Urinary bladder (tissue), 4 donors: ENCODE results near the gene CEP95. TPM values are rescaled to one million over a fixed set of nuclear protein-coding genes. Genes with fewer than 3 reads are reported as not detected.

Experiments
- DNase-seq: peaks from one replicate; pipeline ENCODE4 v3.0.0-alpha.2; 2015; ENCODE audit errors: extremely low spot score
- H3K27ac ChIP-seq: one replicate; pipeline ENCODE4 v1.5.1; 2013; ENCODE audit warnings: low read depth, mild to moderate bottlenecking, moderate library complexity
- H3K36me3 ChIP-seq: one replicate; pipeline ENCODE4 v1.6.1; 2013; ENCODE audit warnings: mild to moderate bottlenecking, moderate library complexity; ENCODE audit not compliant: insufficient read depth
- H3K4me1 ChIP-seq: one replicate; pipeline ENCODE4 v1.6.1; 2013; ENCODE audit warnings: mild to moderate bottlenecking, moderate library complexity; ENCODE audit not compliant: insufficient read depth
- H3K4me3 ChIP-seq: one replicate; pipeline ENCODE4 v1.5.1; 2013; ENCODE audit warnings: low read depth, low read length
- WGBS: extraction: QIAGEN DNeasy Blood & Tissue Kit; methylation state at CpG from one replicate; pipeline ENCODE4 v1.1.7; 2013; 5-methylcytosine and 5-hydroxymethylcytosine counted together
- polyA plus RNA-seq: library from polyadenylated mRNA; stranded (reverse); fragments of 200-250 nt; gene quantifications from one replicate; pipeline ENCODE4 v1.2.3, GENCODE V29; 2013
- total RNA-seq: library from RNA; depleted of rRNA; stranded (reverse); fragments of >200 nt; gene quantifications from one replicate; pipeline ENCODE4 v1.2.3, GENCODE V29; 2014
- donor health status: healthy with polysubstance abuse.
- donor health status: healthy.

CEP95 gene
- total and polyA plus RNA-seq, 2 donors: 26.7 to 105 TPM

DNA sequence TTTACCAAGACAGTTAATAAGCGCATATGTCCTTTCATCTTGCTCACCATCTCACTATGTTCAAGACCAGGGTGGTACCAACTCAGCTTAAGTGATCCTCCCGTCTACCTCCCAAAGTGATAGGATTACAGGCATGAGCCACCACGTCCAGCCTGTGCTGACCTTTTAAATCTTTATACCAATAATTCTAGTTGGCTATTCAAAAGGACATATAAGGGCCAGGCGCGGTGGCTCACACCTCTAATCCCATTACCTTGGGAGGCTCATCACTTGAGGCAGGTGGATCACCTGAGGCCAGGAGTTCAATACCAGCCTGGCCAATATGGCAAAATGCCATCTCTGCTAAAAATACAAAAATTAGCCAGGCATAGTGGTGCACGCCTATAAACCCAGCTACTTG lies 2.4 kb downstream of the CEP95 start:
- H3K4me1 ChIP-seq: no peaks in the 10 kb centered on the region
- no peak overlapping the region for H3K4me3 ChIP-seq
- no peak for DNase-seq
- no peak overlapping the region for H3K27ac ChIP-seq
- WGBS: 83% methylated on average over 6 of the region's 6 CpGs
- no peaks in the 10 kb centered on the region for H3K36me3 ChIP-seq

DNA sequence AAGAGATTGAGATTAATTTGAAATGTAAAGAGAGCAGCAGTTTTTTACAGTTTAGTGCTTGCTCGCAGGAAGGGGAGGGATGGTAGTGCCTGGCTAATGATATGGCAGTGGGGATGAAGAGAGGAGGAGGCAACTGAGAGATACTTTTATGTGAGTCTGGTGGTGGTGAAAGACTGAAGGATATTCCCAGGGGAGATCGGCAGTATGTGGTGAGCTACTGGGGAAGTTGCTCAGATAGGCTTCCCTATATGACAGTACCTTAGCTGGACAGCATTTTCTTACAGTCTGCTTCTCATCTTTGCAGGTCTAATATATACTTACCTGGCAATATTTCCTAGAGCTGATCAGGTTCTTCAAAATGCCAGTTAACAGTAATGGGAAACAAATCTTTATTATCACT lies 8.6 kb downstream of the CEP95 start:
- no peaks in the 10 kb centered on the region for H3K4me1 ChIP-seq
- H3K4me3 ChIP-seq: no peak overlapping the region
- H3K27ac ChIP-seq: no peak overlapping the region
- 82% methylated on average over 2 of the region's 2 CpGs for WGBS
- peaks cover 11% of the 10 kb centered on the region for H3K36me3 ChIP-seq
- no peak for DNase-seq

DNA sequence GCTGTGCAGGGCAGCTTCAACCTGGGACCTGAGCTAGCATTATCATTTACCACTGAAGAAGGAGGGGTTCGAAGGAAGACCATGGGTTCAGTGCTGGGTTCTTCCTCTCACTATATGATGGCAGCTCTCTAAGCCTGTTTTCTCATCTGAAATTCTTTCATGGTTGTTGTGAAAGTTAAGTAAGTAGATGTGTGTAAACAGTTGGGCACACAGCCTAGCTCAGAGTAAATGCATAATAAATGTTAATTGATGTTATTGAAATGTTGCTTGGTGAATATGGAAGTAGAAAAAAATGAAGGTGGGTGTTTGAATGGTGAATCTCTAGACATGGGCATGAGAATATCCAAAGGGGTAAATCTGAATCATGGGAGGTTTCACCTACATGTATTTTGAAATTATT lies 9.1 kb downstream of the CEP95 start:
- Histone ChIP-seq H3K4me3 (no peak overlapping the region), H3K36me3 (peaks cover 11% of the 10 kb centered on the region), H3K27ac (no peak overlapping the region), H3K4me1 (no peaks in the 10 kb centered on the region)
- 96% methylated on average over 1 of the region's 1 CpG for WGBS
- DNase-seq: no peak

DNA sequence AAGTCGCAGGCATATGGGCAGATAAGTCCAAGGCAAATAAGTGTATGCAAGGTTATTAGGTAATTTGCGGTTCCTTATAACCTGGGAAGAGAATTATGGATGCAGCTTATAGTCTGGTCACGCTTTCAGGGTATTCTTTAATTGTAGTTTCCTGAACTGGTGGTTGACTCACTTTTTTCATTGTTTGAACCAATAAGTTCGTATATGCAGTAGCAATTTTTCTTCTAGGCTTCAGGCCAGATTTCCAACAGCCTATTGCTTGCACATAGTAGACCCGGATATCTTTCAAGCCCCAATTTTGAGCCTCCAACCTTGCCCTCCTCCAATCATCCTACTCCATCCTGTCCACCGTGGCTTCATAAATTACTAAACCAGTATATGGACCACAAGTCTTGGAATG lies 12.8 kb downstream of the CEP95 start:
- no peaks in the 10 kb centered on the region for H3K4me1 ChIP-seq
- H3K4me3 ChIP-seq: no peak overlapping the region
- H3K27ac ChIP-seq: no peak overlapping the region
- 94% methylated on average over 6 of the region's 6 CpGs for WGBS
- no peak for DNase-seq
- H3K36me3 ChIP-seq: peaks cover 11% of the 10 kb centered on the region

- Histone ChIP-seq H3K4me1 (no peaks in the 10 kb centered on the region), H3K27ac (no peak overlapping the region), H3K36me3 (peaks cover 11% of the 10 kb centered on the region), H3K4me3 (no peak overlapping the region)
- DNase-seq: no peak
- WGBS: 96% methylated on average over 6 of the region's 6 CpGs
Observed at GRCh38 chr17:64520359-64520758, 13.6 kb downstream of the CEP95 start.

GRCh38 chr17:64527914-64528313 lies 21.1 kb downstream of the CEP95 start:
- H3K4me3 ChIP-seq: no peak overlapping the region
- H3K36me3 ChIP-seq: peaks cover 6% of the 10 kb centered on the region
- no peak overlapping the region for H3K27ac ChIP-seq
- DNase-seq: no peak
- WGBS: 93% methylated on average over 2 of the region's 2 CpGs
- H3K4me1 ChIP-seq: no peaks in the 10 kb centered on the region

DNA sequence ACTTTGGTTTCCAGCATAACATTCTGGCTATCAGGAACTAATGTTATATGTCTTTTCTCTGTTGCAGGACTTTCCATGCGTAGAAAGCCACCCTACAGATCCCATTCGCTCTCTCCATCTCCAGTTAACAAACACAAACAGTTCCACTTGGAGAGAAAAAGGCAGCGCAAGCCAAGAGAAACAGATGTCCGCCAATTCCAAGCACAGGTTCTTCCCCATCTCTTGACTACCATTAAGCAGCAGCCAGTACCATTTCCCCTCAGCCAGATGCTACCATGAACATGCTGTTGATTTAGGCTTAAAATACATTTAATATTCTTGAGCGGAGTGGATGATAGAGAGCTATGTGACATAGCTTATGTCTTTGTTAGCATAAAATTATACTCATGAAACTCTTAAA lies 22.4 kb downstream of the CEP95 start:
- no peak overlapping the region for H3K27ac ChIP-seq
- H3K36me3 ChIP-seq: peaks cover 6% of the 10 kb centered on the region
- no peak overlapping the region for H3K4me3 ChIP-seq
- 97% methylated on average over 5 of the region's 5 CpGs for WGBS
- no peak for DNase-seq
- H3K4me1 ChIP-seq: no peaks in the 10 kb centered on the region

GRCh38 chr17:64531955-64532371 lies 25.2 kb downstream of the CEP95 start:
- Histone ChIP-seq H3K4me1 (no peaks in the 10 kb centered on the region), H3K36me3 (peaks cover 4% of the 10 kb centered on the region), H3K27ac (no peak overlapping the region), H3K4me3 (no peak overlapping the region)
- no peak for DNase-seq
- WGBS: 80% methylated on average over 5 of the region's 5 CpGs

GRCh38 chr17:64532409-64532808 lies 25.6 kb downstream of the CEP95 start:
- Histone ChIP-seq H3K4me1 (no peaks in the 10 kb centered on the region), H3K36me3 (peaks cover 4% of the 10 kb centered on the region), H3K27ac (no peak overlapping the region), H3K4me3 (no peak overlapping the region)
- no peak for DNase-seq
- WGBS: 92% methylated on average over 5 of the region's 5 CpGs

DNA sequence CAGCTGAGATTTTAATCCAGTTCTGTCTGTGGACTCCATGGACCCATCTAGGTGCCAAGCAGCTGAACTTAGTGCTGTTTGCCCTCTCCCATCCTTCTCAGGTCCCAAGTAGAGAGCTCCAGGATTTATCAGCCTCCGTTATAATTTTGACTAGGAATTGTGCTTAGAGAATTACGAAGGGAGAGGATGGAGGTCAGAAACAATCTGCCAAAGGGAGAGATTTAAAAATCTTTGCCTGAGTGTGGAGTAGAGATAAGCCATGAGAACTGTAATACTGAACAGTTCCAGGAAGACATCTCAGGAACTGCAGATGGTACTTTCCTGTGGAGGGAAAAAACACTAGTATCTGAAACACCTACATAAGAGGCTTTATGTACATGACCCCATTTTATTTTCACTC lies 27.0 kb downstream of the CEP95 start:
- Histone ChIP-seq H3K4me1 (no peaks in the 10 kb centered on the region), H3K27ac (no peak overlapping the region), H3K4me3 (no peak overlapping the region), H3K36me3 (peaks cover 3% of the 10 kb centered on the region)
- no peak for DNase-seq
- WGBS: 86% methylated on average over 2 of the region's 2 CpGs

DNA sequence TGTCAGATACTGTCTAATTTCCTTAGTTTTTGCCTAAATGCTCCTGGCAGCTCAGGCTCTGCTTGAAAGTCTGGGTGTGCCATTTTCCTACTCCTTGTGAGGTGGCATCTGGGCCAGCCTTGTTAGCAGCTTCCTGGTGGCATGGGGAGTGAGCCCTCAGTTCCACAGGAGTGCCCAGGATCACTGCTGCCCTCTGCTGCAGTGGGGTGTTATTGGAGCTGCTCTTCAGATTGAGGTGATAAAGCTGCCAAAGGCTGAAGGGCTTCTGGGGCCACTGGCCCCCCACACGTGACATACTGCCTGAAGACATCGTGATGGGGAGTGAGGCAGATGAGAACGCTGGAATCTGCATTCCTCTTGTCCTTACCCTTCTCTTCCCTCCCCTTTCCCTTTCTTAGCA lies 27.4 kb downstream of the CEP95 start:
- no peak overlapping the region for H3K4me3 ChIP-seq
- WGBS: 81% methylated on average over 3 of the region's 3 CpGs
- H3K4me1 ChIP-seq: no peaks in the 10 kb centered on the region
- H3K27ac ChIP-seq: no peak overlapping the region
- H3K36me3 ChIP-seq: peaks cover 4% of the 10 kb centered on the region
- no peak for DNase-seq

- WGBS: 69% methylated on average over 6 of the region's 6 CpGs
- no peaks in the 10 kb centered on the region for H3K4me1 ChIP-seq
- H3K27ac ChIP-seq: no peak overlapping the region
- no peak for DNase-seq
- H3K4me3 ChIP-seq: no peak overlapping the region
- peaks cover 2% of the 10 kb centered on the region for H3K36me3 ChIP-seq
Observed at GRCh38 chr17:64535357-64535756, 28.6 kb downstream of the CEP95 start.

- no peak for DNase-seq
- H3K36me3 ChIP-seq: peaks cover 2% of the 10 kb centered on the region
- WGBS: 85% methylated on average over 2 of the region's 2 CpGs
- no peak overlapping the region for H3K4me3 ChIP-seq
- no peaks in the 10 kb centered on the region for H3K4me1 ChIP-seq
- H3K27ac ChIP-seq: no peak overlapping the region
Observed at GRCh38 chr17:64536913-64537312, 30.1 kb downstream of the CEP95 start.

DNA sequence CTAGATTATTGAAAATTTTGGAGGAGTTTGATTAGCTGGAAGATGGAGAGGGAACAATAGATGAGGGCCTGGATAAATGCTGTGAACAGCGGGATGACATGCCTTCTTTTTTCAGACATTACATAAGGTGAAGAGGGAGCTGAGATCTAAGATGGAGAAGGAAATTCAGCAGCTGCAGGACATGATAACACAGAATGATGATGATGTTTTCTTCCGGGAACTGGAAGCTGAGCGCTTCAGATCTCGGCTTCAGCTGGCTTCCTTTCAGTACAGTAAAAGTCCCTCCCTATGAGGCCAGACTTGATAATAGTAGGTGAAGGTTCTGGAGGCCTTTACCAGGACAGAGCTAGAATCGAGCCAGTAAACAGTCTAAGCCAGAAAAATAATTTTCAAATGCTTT lies 30.7 kb downstream of the CEP95 start:
- 76% methylated on average over 5 of the region's 5 CpGs for WGBS
- Histone ChIP-seq H3K4me1 (no peaks in the 10 kb centered on the region), H3K36me3 (peaks cover 3% of the 10 kb centered on the region), H3K4me3 (no peak overlapping the region), H3K27ac (no peak overlapping the region)
- DNase-seq: no peak

DNA sequence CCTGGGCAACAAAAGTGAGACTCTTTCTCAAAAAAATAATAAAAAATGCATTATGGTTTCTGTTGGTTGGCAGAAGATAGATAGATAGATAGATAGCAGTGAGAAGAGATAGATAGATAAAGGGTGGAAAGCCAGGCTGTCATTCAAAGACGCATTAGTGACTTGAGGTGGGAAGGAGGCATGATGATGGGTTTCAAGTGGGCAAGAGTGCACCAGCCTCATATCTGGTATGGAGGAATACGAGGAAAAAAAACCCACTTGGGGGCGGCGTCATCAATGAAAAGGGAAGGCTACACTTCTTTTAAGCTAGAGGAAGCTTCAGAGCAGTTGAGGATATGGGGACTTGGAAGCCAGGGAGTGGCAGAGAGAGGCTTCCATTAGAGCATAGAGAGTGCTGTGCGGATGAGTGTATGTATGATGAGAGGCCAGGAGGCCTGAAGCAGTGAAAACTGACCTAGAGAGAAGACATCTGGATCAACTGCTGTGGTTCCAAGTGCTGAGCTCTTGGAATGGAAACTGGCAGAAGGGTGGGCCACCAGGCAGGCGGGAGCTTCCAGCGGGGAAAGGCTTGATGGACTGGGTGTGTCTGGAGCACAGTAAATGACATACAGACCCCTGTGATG lies 31.8 kb downstream of the CEP95 start:
- peaks cover 4% of the 10 kb centered on the region for H3K36me3 ChIP-seq

More for the DNA sequence above, 31.8 kb downstream of the CEP95 start:
- 74% methylated on average over 7 of the region's 7 CpGs for WGBS
- no peak overlapping the region for H3K27ac ChIP-seq
- H3K4me3 ChIP-seq: no peak overlapping the region
- no peak for DNase-seq
- no peaks in the 10 kb centered on the region for H3K4me1 ChIP-seq
